ENCODE measurements around the gene GAS6.
A peak's percentile ranks its signal among the peaks of the same experiment; 100 is the strongest.
"Not testable (repeated sequence)": the region's sequence is repeated elsewhere in the genome, so short reads cannot be mapped to it uniquely, and the experiment has no call there.

Gene GAS6

DNA sequence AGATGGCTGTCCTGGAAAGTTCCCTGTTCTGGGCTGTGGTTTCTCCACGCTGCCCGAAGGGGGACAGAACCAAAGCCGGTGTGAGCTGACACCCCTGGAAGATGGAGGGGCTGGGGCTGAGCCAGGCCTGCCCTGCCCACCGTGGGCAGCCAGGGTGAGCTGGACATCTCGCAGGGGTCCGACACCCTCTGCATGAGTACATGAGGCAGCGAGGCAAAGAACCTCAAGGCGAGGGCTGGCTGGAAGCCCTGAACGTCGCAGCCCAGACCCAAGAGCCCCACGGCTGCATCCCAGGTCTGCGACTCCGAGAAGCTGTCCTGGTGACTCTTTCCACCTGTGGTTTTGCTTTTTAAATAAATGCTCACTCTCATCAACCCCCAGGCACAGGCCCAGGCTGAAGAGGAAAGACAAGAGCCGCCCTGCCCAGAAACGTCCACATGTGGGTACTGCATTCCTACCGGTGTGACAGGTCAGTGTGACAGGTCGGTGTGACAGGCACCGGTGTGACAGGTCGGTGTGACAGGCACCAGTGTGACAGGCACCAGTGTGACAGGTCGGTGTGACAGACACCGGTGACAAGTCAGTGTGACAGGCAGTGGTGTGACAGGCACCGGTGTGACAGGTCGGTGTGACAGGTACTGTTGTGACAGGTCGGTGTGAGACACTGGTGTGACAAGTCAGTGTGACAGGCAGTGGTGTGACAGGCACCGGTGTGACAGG, 30.6 kb downstream of the GAS6 start:
- Mint-ChIP-seq H3K4me1 (peaks cover 19% of the 10 kb centered on the region), H3K27ac (no peak overlapping the region), H3K4me3 (no peak overlapping the region), H3K9me3 (no peaks in the 10 kb centered on the region), H3K27me3 (peaks cover 15% of the 10 kb centered on the region)
- ATAC-seq: no peak
- no peak for DNase-seq

DNA sequence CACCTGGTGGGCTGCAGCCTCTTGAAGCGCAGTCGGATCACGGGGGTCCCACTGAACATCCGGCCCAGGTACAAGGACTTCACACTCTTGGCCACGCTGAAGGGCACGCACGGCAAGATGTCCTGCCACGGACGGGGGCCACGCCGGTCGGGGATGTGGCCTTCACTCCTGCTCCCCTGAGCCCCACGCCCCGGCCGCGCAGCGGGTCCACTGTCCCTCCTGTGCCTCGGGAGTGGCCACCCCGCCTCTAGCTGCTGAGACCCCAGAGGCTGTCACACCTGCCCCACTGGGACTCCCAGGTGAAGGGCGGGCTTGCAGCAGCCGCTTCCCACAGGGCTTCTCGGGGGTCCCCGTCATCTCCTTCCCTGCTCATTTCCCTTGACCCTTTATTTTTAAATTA, 31.2 kb downstream of the GAS6 start:
- peaks cover 9% of the 10 kb centered on the region for H3K27me3 Mint-ChIP-seq

DNA sequence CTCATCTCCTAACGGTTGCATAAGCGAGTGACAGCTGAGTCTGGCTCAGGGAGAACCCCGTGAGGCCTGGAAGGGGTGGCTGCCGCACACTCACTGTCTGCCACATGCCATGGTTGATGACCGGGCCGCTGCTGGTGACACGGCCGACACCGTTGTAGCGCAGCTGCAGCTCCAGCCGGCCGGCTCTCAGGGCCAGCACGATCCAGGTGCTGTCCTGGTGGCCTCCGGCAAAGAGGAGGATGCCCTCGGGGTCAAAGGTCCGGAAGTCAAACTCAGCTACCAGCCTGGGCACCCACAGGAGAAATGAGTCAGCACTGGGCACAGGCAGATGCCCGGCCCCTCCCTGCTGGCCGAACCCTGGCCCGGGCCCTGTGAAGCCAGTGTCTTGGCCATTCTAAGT, 31.7 kb downstream of the GAS6 start:
- H3K27me3 Mint-ChIP-seq: peaks cover 5% of the 10 kb centered on the region
- H3K9me3 Mint-ChIP-seq: no peaks in the 10 kb centered on the region
- ATAC-seq: no peak
- H3K4me1 Mint-ChIP-seq: peaks cover 10% of the 10 kb centered on the region
- H3K4me3 Mint-ChIP-seq: no peak overlapping the region
- no peak overlapping the region for H3K27ac Mint-ChIP-seq
- DNase-seq: no peak

More for the DNA sequence above, 31.2 kb downstream of the GAS6 start:
- peaks cover 14% of the 10 kb centered on the region for H3K4me1 Mint-ChIP-seq
- no peak overlapping the region for H3K27ac Mint-ChIP-seq
- H3K4me3 Mint-ChIP-seq: no peak overlapping the region
- H3K9me3 Mint-ChIP-seq: no peaks in the 10 kb centered on the region
- DNase-seq (no peak), ATAC-seq (no peak)

DNA sequence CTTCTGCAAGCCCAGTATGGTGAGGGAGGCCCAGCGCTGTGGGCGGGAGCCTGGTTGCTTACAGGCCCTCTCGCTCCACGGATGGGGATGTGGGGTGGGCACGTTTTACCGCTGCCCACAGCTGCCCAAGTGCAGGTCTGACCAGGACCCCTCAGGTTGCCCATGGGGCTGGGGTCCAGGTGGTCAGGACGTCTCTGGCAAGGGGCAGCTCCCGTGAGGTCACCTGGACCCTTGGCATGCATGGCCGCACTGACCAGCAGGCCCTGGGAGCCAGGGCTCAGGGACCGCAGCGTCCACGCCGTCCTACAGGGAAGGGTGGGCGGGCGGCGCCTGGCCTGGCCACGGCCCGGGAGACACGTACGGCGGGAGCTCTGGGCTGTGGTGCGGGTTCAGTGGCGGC, 32.8 kb downstream of the GAS6 start:
- Mint-ChIP-seq H3K4me3 (no peak overlapping the region), H3K4me1 (peaks cover 5% of the 10 kb centered on the region), H3K27ac (no peak overlapping the region), H3K27me3 (no peaks in the 10 kb centered on the region), H3K9me3 (no peaks in the 10 kb centered on the region)
- no peak for DNase-seq
- ATAC-seq: peak; percentile 21

DNA sequence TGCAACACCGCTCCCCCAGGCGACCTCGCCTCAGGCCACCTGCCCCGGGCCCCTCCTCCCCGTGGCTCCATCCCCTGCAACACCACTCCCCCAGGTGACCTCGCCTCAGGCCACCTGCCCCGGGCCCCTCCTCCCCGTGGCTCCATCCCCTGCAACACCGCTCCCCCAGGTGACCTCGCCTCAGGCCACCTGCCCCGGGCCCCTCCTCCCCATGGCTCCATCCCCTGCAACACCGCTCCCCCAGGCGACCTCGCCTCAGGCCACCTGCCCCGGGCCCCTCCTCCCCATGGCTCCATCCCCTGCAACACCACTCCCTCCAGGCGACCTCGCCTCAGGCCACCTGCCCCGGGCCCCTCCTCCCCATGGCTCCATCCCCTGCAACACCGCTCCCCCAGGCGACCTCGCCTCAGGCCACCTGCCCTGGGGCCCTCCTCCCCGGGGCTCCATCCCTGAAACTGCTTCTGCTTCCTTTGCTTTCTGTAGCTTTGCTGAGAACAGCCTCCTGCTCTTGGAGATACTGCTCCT, 33.4 kb downstream of the GAS6 start:
- not testable (repeated sequence) for H3K27ac Mint-ChIP-seq, ATAC-seq, H3K9me3 Mint-ChIP-seq, DNase-seq, H3K27me3 Mint-ChIP-seq, H3K4me3 Mint-ChIP-seq, H3K4me1 Mint-ChIP-seq

DNA sequence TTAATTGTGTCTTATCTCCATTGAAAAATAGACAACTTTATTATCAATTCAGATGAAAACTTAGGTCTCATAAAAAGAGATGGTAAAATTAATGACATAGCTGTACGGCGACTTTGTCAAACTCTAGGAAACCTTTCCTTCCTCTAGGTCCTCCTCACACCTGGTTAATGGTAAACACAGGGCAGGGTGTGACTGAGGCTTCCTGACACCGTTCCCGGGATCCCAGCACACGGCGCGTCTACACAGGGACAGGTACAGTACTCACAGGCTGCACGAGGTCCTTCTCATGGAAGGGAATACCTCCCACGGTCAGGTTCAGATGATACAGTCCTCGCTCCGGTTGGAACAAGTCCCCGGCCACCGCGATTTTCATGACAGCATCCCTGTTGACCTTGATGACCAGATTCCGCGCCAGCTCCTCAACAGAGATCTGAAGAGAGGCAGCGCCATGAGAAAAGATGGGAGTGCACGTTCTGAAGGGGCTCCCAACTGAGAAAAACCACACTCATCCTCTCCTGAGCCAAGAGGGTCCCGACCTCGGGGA, 35.5 kb downstream of the GAS6 start:
- no peak for DNase-seq

DNA sequence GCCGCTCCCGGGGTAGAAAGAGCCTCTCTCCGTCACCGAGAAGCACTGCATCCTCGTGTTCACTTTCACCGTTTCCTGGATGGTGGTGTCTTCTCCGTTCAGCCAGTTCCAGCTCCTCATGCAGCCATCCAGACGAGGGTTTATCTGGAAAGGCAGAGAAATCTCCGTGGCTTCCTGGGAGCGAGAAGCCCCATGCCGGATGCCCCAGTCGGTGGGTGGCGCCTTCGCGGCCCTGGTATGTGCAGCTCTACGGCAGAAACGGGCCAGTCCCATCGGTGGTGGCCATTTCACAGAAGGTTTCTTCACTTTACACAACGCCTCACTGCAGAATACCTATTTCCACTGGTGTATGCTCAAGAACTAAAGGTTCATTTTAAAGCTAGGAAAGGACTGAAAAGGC, 36.9 kb downstream of the GAS6 start:
- Mint-ChIP-seq H3K27ac (no peak overlapping the region), H3K27me3 (no peaks in the 10 kb centered on the region), H3K9me3 (no peaks in the 10 kb centered on the region), H3K4me3 (no peak overlapping the region), H3K4me1 (no peaks in the 10 kb centered on the region)
- no peak for DNase-seq
- ATAC-seq: no peak

More for the DNA sequence above, 35.5 kb downstream of the GAS6 start:
- no peak for ATAC-seq
- Mint-ChIP-seq H3K4me3 (no peak overlapping the region), H3K27me3 (no peaks in the 10 kb centered on the region), H3K4me1 (no peaks in the 10 kb centered on the region), H3K27ac (no peak overlapping the region), H3K9me3 (no peaks in the 10 kb centered on the region)

DNA sequence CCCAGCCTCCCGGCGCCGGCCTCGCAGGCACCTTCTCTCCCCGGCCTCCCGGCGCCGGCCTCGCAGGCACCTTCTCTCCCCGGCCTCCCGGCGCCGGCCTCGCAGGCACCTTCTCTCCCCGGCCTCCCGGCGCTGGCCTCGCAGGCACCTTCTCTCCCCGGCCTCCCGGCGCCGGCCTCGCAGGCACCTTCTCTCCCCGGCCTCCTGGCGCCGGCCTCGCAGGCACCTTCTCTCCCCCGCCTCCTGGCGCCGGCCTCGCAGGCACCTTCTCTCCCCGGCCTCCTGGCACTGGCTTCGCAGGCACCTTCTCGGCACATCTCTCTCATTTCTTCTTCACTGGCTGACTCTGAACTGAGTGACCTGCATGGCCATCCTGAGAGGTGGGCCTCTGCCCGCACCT, 37.4 kb downstream of the GAS6 start:
- H3K27ac Mint-ChIP-seq, H3K9me3 Mint-ChIP-seq, H3K4me1 Mint-ChIP-seq, H3K4me3 Mint-ChIP-seq, ATAC-seq, DNase-seq, H3K27me3 Mint-ChIP-seq: not testable (repeated sequence)

DNA sequence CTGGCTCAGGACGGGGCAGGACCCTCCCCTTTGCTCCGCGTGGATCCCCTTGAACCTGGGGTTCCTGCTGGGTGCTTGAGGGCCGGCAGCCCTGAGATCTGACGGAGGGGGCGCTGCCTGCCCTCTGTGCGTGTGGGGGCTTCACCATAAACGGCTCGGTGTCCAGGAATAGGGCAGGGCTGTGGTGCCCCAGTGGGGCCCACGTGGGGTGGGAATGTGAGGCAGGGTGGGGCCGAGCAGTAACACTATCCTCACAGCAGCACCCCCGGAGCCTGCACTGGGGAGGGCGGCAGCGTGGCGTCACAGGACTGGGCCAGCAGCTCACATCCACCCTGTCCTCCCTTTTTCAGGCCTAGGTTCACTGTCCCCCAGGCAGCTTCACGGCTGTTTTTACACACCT, 38.0 kb downstream of the GAS6 start:
- Mint-ChIP-seq H3K27me3 (no peaks in the 10 kb centered on the region), H3K27ac (no peak overlapping the region), H3K4me1 (no peaks in the 10 kb centered on the region), H3K4me3 (no peak overlapping the region), H3K9me3 (no peaks in the 10 kb centered on the region)
- peak; percentile 33 for ATAC-seq
- DNase-seq: no peak

DNA sequence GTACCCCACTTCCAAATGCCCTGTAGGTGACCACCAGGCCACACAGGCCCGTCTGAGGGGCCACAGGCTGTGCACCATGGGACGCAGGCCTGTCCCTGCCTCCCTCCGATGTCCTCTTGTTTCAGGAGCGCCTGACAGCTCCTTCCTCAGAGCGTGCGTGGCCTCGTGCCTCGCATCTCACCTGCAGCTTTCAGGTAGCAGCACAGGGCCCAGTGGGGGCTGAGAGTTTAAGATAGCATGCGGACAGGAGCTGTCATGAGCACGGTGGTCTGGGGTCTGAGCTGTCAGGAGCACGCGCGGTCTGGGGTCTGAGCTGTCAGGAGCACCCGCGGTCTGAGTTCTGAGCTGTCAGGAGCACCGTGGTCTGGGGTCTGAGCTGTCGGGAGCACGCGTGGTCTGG, 40.1 kb downstream of the GAS6 start:
- ATAC-seq: no peak

DNA sequence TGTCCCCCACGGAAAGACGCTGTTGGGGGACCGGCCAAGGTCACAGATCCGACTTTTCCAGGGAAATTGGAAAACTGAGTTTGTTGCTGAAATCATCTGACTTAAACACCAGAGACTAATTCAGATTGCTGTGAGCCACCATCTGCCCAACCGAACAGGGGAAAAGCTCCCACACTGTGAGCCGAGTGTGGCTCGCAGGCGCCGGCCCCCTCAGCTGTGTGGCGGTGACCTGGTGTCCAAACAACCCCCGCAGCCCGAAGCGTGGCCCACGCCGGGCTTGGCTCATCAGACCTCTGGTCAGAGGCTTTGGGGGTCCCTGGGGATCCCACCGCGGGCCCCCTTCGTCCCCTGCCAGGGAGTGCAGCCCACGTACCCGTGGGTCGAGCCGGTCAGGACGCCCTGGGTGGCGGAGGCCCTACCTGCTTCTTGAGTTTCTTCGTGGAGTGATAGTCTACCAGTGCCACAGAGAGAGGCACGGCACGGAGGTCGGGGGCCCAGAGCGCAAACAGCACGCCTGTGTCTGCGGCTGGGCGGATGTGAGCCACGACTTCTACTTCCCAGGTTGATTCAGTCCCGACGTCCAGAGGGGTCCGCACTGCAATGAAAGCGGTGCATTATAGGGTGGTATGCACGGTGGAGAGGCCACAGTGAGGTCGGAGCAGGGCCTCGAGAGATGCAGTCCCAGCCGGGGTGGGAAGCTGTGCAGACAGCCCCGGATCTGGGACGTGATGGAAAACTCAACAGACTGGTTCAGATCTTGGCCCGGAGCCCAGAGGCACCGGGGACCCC, 40.7 kb downstream of the GAS6 start:
- H3K9me3 Mint-ChIP-seq: no peaks in the 10 kb centered on the region
- ATAC-seq (no peak), DNase-seq (no peak)
- H3K4me1 Mint-ChIP-seq: no peaks in the 10 kb centered on the region
- H3K4me3 Mint-ChIP-seq: no peak overlapping the region
- H3K27ac Mint-ChIP-seq: no peak overlapping the region
- no peaks in the 10 kb centered on the region for H3K27me3 Mint-ChIP-seq

More for the DNA sequence above, 40.1 kb downstream of the GAS6 start:
- H3K4me1 Mint-ChIP-seq: no peaks in the 10 kb centered on the region
- no peak for DNase-seq
- H3K9me3 Mint-ChIP-seq: no peaks in the 10 kb centered on the region
- H3K27me3 Mint-ChIP-seq: no peaks in the 10 kb centered on the region
- H3K27ac Mint-ChIP-seq: no peak overlapping the region
- no peak overlapping the region for H3K4me3 Mint-ChIP-seq

DNA sequence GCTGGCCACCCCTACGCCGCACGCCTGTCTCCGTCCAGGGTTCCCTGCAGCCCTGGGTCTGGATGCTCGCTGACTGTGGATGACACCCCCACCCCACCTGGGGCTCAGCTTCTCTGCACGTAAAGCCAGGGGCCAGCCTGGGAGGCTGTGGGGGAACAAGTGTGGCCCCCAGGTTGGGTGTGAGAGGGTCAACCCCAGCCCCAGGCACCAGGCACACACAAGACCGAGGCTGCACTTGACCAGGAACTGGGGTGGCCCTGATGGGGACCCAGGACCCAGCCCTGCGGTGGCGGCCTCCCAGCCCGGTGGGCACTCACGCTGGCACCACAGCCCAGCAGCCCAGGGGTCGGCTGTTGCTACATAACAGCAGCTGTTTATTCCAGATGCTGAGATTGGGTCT, 41.6 kb downstream of the GAS6 start:
- peaks cover 6% of the 10 kb centered on the region for H3K4me1 Mint-ChIP-seq
- H3K4me3 Mint-ChIP-seq: no peak overlapping the region
- no peak overlapping the region for H3K27ac Mint-ChIP-seq
- no peaks in the 10 kb centered on the region for H3K27me3 Mint-ChIP-seq
- DNase-seq (no peak), ATAC-seq (no peak)
- no peaks in the 10 kb centered on the region for H3K9me3 Mint-ChIP-seq

DNA sequence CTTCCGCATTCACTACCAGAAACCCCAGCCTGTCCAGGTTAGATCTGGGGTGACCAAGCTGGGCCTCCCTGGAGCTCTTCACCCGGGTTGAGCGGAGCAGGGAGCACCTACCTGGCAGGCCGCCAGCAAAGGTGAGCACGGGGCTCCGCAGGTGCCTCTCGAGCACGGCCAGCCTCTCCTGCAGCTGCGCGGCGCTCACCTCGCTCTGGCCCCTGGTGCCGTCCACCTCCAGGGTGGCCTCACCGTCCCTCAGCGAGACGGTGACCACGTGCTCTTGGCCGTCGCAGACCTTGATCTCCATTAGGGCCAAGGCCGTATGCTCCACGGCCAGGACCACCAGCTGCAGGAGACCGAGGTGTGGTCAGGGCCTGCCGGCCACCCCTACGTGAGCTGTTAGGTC, 42.0 kb downstream of the GAS6 start:
- Mint-ChIP-seq H3K27ac (no peak overlapping the region), H3K27me3 (no peaks in the 10 kb centered on the region), H3K9me3 (no peaks in the 10 kb centered on the region), H3K4me1 (peaks cover 10% of the 10 kb centered on the region), H3K4me3 (no peak overlapping the region)
- no peak for ATAC-seq
- no peak for DNase-seq

DNA sequence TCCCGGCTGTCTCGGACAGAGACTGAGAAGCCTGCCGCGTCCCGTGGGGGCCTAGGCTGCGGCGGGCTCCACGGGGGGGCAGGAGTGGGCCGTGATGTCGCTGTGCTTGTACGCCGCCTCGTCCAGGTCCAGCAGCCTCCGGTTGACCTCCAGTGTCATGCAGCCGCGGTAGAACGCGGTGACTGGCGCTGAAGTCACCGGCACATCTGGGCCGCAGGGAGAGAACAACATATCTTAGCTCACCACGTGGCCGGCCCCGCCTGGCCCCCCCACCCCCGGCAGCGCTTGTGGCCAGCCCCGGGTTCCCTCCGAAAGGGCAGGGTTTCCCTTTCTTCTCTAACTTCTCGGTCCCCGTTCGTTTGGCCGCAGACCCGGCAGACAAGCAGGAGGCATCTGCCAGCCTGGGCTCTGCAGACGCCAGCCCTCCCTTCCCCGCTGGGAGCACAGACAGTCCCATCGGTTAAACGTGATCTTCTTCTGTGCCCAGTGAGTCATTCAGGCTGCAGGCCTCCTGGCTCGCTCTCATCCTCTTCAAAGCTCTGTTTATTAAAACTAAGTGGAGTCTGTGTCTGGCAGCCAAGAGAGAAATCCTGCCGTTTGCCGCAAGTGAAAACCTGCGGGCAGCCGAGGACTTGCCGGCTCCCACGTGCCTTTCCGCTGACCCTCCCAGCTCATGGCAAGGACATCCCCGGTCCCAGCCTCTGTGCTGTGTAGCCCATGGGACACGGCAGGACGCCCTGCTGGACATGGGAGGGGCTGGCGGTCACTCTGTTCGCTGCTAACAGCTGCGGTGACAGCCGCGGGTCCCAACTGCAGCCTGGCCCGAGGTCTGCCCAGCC, 42.8 kb downstream of the GAS6 start:
- H3K4me1 Mint-ChIP-seq: peaks cover 19% of the 10 kb centered on the region
- H3K27ac Mint-ChIP-seq: peak overlapping the region in 1 of 2 donors; percentile 24
- DNase-seq (no peak), ATAC-seq (no peak)
- H3K9me3 Mint-ChIP-seq: no peaks in the 10 kb centered on the region
- peaks cover 5% of the 10 kb centered on the region for H3K27me3 Mint-ChIP-seq
- H3K4me3 Mint-ChIP-seq: no peak overlapping the region

Data from stimulated activated naive CD8-positive, alpha-beta T cell treated with anti-CD3 and anti-CD28 coated beads, Interleukin-15, amount 100 ng/mL, for 72 hours (primary cell).